ENCODE data around the gene ECD. TPM values are rescaled to one million over a fixed set of nuclear protein-coding genes. Genes with fewer than 3 reads are reported as not detected.

Gene ECD
- total RNA-seq, 1 donor from 2014 or later = 35.6 TPM

- no peak for DNase-seq (ENCODE audit: low read depth)
- Mint-ChIP-seq H3K4me3 (ENCODE audit: unreplicated experiment) (no peak overlapping the region), H3K9me3 (ENCODE audit: unreplicated experiment) (no peaks in the 10 kb centered on the region), H3K27me3 (ENCODE audit: low read depth, unreplicated experiment) (no peaks in the 10 kb centered on the region), H3K36me3 (ENCODE audit: low read depth, unreplicated experiment) (peaks cover 6% of the 10 kb centered on the region), H3K27ac (ENCODE audit: unreplicated experiment) (no peak overlapping the region), H3K4me1 (ENCODE audit: low read depth, unreplicated experiment) (peaks cover 24% of the 10 kb centered on the region)
- Histone ChIP-seq H3K27me3 (ENCODE audit: insufficient read depth, low read length) (no peaks in the 10 kb centered on the region), H3K4me3 (ENCODE audit: insufficient read depth, low read depth, low read length) (no peak overlapping the region), H3K9me3 (ENCODE audit: insufficient read depth, low read depth, low read length) (no peaks in the 10 kb centered on the region), H4K20me1 (ENCODE audit: insufficient read depth, low read length) (peaks cover 60% of the 10 kb centered on the region), H3K36me3 (ENCODE audit: insufficient read depth, low read length) (no peaks in the 10 kb centered on the region), H3K27ac (ENCODE audit: low read depth, low read length) (no peak overlapping the region), H3K4me2 (ENCODE audit: low read length) (no peak overlapping the region), H2AFZ (ENCODE audit: low read depth, low read length) (no peak overlapping the region), H3K4me1 (ENCODE audit: insufficient read depth, low read length) (no peaks in the 10 kb centered on the region), H3K79me2 (ENCODE audit: insufficient read depth, low read length) (peaks cover 92% of the 10 kb centered on the region), H3K9ac (ENCODE audit: low read length) (no peak overlapping the region)
- FAIRE-seq = no peak
- TF ChIP-seq, protein P1, sequence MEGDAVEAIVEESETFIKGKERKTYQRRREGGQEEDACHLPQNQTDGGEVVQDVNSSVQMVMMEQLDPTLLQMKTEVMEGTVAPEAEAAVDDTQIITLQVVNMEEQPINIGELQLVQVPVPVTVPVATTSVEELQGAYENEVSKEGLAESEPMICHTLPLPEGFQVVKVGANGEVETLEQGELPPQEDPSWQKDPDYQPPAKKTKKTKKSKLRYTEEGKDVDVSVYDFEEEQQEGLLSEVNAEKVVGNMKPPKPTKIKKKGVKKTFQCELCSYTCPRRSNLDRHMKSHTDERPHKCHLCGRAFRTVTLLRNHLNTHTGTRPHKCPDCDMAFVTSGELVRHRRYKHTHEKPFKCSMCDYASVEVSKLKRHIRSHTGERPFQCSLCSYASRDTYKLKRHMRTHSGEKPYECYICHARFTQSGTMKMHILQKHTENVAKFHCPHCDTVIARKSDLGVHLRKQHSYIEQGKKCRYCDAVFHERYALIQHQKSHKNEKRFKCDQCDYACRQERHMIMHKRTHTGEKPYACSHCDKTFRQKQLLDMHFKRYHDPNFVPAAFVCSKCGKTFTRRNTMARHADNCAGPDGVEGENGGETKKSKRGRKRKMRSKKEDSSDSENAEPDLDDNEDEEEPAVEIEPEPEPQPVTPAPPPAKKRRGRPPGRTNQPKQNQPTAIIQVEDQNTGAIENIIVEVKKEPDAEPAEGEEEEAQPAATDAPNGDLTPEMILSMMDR (IDR thresholded peaks at IDR 0.05; ENCODE audit: insufficient read depth, low read depth, low read length) = no peak
- no peak for TF ChIP-seq EZH2 (IDR thresholded peaks at IDR 0.05; ENCODE audit: insufficient read depth, low read length)
Measured at GRCh38 chr10:73086816-73087215, 81.0 kb downstream of the ECD start.

GRCh38 chr10:73084209-73084608 is 83.6 kb downstream of the ECD start:
- Mint-ChIP-seq H3K4me3 (ENCODE audit: unreplicated experiment) (no peak overlapping the region), H3K9me3 (ENCODE audit: unreplicated experiment) (no peaks in the 10 kb centered on the region), H3K27me3 (ENCODE audit: low read depth, unreplicated experiment) (no peaks in the 10 kb centered on the region), H3K36me3 (ENCODE audit: low read depth, unreplicated experiment) (peaks cover 6% of the 10 kb centered on the region), H3K27ac (ENCODE audit: unreplicated experiment) (no peak overlapping the region), H3K4me1 (ENCODE audit: low read depth, unreplicated experiment) (peaks cover 21% of the 10 kb centered on the region)
- Histone ChIP-seq H3K79me2 (ENCODE audit: insufficient read depth, low read length) (peaks cover 89% of the 10 kb centered on the region), H2AFZ (ENCODE audit: low read depth, low read length) (no peak overlapping the region), H3K9ac (ENCODE audit: low read length) (no peak overlapping the region), H3K4me3 (ENCODE audit: insufficient read depth, low read depth, low read length) (no peak overlapping the region), H3K36me3 (ENCODE audit: insufficient read depth, low read length) (no peaks in the 10 kb centered on the region), H4K20me1 (ENCODE audit: insufficient read depth, low read length) (peaks cover 63% of the 10 kb centered on the region), H3K4me2 (ENCODE audit: low read length) (no peak overlapping the region), H3K27ac (ENCODE audit: low read depth, low read length) (no peak overlapping the region), H3K9me3 (ENCODE audit: insufficient read depth, low read depth, low read length) (no peaks in the 10 kb centered on the region), H3K27me3 (ENCODE audit: insufficient read depth, low read length) (no peaks in the 10 kb centered on the region), H3K4me1 (ENCODE audit: insufficient read depth, low read length) (no peaks in the 10 kb centered on the region)
- no peak for TF ChIP-seq EZH2 (IDR thresholded peaks at IDR 0.05; ENCODE audit: insufficient read depth, low read length)
- TF ChIP-seq, protein P1 (IDR thresholded peaks at IDR 0.05; ENCODE audit: insufficient read depth, low read depth, low read length) = no peak
- DNase-seq (ENCODE audit: low read depth) (no peak), FAIRE-seq (no peak)

Other genes with a start within 250 kb of the ECD start
- gene PLA2G12B, start 213.2 kb downstream of the ECD start, total RNA-seq = not detected in 2 replicates
- gene P4HA1, start 71.1 kb downstream of the ECD start, total RNA-seq = 244 and 341 TPM in 2 replicates
- 2.2 and 2.4 TPM in 2 replicates for gene NUDT13, start 57.6 kb downstream of the ECD start, total RNA-seq
- gene FAM149B1, start 111 bp upstream of the ECD start, total RNA-seq = 14.0 and 14.9 TPM in 2 replicates
- gene DNAJC9, start 79.2 kb upstream of the ECD start, total RNA-seq = 18.9 and 23.3 TPM in 2 replicates
- gene MRPS16, start 84.6 kb upstream of the ECD start, total RNA-seq = 57.5 and 67.0 TPM in 2 replicates
- 1.2 and 1.3 TPM in 2 replicates for gene CFAP70, start 190.9 kb upstream of the ECD start, total RNA-seq
- gene ANXA7, start 246.1 kb upstream of the ECD start, total RNA-seq = 74.7 and 79.6 TPM in 2 replicates

All from astrocyte (in vitro differentiated cells and primary cell).